Left ventricle myocardium inferior (tissue), 1 donor: ENCODE data around the gene RGL1. TPM values are rescaled to one million over a fixed set of nuclear protein-coding genes. Genes with fewer than 3 reads are reported as not detected.

Experiments
- DNase-seq: peaks from one replicate; pipeline ENCODE4 v3.0.0-alpha.2; 2020
- H3K27ac ChIP-seq: fragments of 200-600 bp; replicated peaks from 2 replicates; pipeline ENCODE4 v1.8.0; 2021
- H3K27me3 ChIP-seq: fragments of 200-600 bp; 2 replicates; pipeline ENCODE4 v1.8.0; 2021; ENCODE audit warnings: low read depth
- H3K36me3 ChIP-seq: fragments of 200-600 bp; 2 replicates; pipeline ENCODE4 v1.8.0; 2021
- H3K4me1 ChIP-seq: fragments of 200-600 bp; 2 replicates; pipeline ENCODE4 v1.8.0; 2021
- H3K4me3 ChIP-seq: fragments of 200-600 bp; 2 replicates; pipeline ENCODE4 v1.8.0; 2021; ENCODE audit warnings: mild to moderate bottlenecking, moderate library complexity
- H3K9me3 ChIP-seq: fragments of 200-600 bp; replicated peaks from 2 replicates; pipeline ENCODE4 v1.8.0; 2021
- intact Hi-C: fragments of 100-400 bp; cut with micrococcal nuclease; formaldehyde crosslinking; loops from one replicate; pipeline ENCODE4 v1.11.0; 2022
- total RNA-seq: library from RNA; stranded (reverse); fragmentation: NEBNext Ultra II Directional; extraction: Animal tissue kit (Norgen Biotek cat#: 25700); gene quantifications from one replicate; pipeline ENCODE4 v1.2.1, GENCODE V29; 2021
- TF ChIP-seq, protein P1 (sequence below): fragments of 200-600 bp; IDR thresholded peaks from 2 replicates; pipeline ENCODE4 v1.8.0; 2021; ENCODE audit warnings: antibody characterized with exemption, mild to moderate bottlenecking, borderline replicate concordance
- donor health status: DM: no; HTN: yes; CAD: no; lungs with severe emphysema.

RGL1 gene
- total RNA-seq, 1 donor from 2014 or later, result 19.4 TPM

DNA sequence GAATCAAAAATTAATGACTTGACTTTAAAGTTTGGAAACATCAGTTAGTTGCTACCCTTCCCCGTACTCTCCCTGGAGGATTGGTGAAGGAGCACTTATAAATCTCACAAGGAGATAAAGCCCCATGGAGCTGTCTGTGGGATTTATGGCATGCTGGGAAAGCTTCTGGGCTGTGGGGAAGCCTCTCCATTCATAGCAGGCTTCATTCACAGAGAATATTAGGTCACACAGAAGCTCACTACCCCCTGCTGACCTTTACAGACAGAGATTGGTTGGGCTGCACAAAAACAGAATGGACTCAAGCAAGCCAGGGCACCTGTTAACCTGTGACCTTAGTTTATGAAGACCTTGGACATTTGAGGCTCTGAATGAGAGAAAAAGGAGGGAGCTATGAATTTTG lies 32.1 kb downstream of the RGL1 start:
- H3K27me3 ChIP-seq, result no peaks in the 10 kb centered on the region
- H3K4me3 ChIP-seq, result no peak overlapping the region
- no peaks in the 10 kb centered on the region for H3K9me3 ChIP-seq
- TF ChIP-seq, protein P1, sequence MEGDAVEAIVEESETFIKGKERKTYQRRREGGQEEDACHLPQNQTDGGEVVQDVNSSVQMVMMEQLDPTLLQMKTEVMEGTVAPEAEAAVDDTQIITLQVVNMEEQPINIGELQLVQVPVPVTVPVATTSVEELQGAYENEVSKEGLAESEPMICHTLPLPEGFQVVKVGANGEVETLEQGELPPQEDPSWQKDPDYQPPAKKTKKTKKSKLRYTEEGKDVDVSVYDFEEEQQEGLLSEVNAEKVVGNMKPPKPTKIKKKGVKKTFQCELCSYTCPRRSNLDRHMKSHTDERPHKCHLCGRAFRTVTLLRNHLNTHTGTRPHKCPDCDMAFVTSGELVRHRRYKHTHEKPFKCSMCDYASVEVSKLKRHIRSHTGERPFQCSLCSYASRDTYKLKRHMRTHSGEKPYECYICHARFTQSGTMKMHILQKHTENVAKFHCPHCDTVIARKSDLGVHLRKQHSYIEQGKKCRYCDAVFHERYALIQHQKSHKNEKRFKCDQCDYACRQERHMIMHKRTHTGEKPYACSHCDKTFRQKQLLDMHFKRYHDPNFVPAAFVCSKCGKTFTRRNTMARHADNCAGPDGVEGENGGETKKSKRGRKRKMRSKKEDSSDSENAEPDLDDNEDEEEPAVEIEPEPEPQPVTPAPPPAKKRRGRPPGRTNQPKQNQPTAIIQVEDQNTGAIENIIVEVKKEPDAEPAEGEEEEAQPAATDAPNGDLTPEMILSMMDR, result no peak
- no peak overlapping the region for H3K27ac ChIP-seq
- no peak for DNase-seq
- intact Hi-C loops, result no loop called here
- H3K4me1 ChIP-seq, result peaks cover 54% of the 10 kb centered on the region
- H3K36me3 ChIP-seq, result no peaks in the 10 kb centered on the region

- Histone ChIP-seq H3K27ac (no peak overlapping the region), H3K4me1 (peaks cover 66% of the 10 kb centered on the region), H3K36me3 (no peaks in the 10 kb centered on the region), H3K27me3 (no peaks in the 10 kb centered on the region), H3K9me3 (no peaks in the 10 kb centered on the region), H3K4me3 (no peak overlapping the region)
- no peak for DNase-seq
- TF ChIP-seq, protein P1, result no peak
- intact Hi-C loops, result no loop called here
These were observed 33.3 kb downstream of the RGL1 start for GRCh38 chr1:183838221-183838620.

DNA sequence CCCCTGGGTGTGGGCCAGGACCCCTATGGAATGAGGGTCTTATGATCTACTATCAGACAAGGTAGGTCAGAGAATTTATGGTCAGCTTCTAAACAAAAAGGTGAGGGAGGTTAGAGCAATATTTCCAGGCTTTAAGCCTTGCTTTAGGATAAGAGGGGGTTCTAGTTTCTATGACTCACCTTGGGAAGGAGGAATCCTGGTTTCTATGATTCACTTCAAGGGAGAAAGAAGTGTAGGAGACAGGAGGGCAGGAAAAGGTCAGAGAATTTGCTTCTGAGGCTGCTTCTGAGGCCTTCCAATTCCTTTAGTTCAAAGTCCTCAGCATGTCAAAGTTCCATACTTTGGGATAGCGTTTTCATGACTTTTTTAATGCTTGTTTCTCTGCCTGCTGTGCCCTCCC lies 35.2 kb downstream of the RGL1 start:
- Histone ChIP-seq H3K27me3 (no peaks in the 10 kb centered on the region), H3K27ac (no peak overlapping the region), H3K9me3 (no peaks in the 10 kb centered on the region), H3K36me3 (no peaks in the 10 kb centered on the region), H3K4me1 (peaks cover 72% of the 10 kb centered on the region), H3K4me3 (no peak overlapping the region)
- no peak for DNase-seq
- intact Hi-C loops, result no loop called here
- TF ChIP-seq, protein P1, result no peak

- peaks cover 68% of the 10 kb centered on the region for H3K4me1 ChIP-seq
- no peak for DNase-seq
- H3K27ac ChIP-seq, result peak overlapping the region; percentile 80
- no peaks in the 10 kb centered on the region for H3K36me3 ChIP-seq
- TF ChIP-seq, protein P1, result no peak
- H3K4me3 ChIP-seq, result no peak overlapping the region
- H3K9me3 ChIP-seq, result no peaks in the 10 kb centered on the region
- no peaks in the 10 kb centered on the region for H3K27me3 ChIP-seq
- intact Hi-C loops, result no loop called here
These were observed 36.6 kb downstream of the RGL1 start for GRCh38 chr1:183841550-183841949.

- Histone ChIP-seq H3K27me3 (no peaks in the 10 kb centered on the region), H3K9me3 (no peaks in the 10 kb centered on the region), H3K27ac (peak overlapping the region; percentile 80), H3K4me3 (peak overlapping the region; percentile 48), H3K36me3 (no peaks in the 10 kb centered on the region), H3K4me1 (peaks cover 61% of the 10 kb centered on the region)
- peak; percentile 19 for DNase-seq
- intact Hi-C loops, result no loop called here
- TF ChIP-seq, protein P1, result no peak
These were observed 37.3 kb downstream of the RGL1 start for GRCh38 chr1:183841950-183842794.
